HepG2 (cell line): ENCODE measurements around the gene SYTL3. TPM values are rescaled to one million over a fixed set of nuclear protein-coding genes. Genes with fewer than 3 reads are reported as not detected.
A peak's percentile ranks its signal among the peaks of the same experiment; 100 is the strongest.

Source experiments
- AHDC1 ChIP-seq: sonication (generic); formaldehyde crosslinking; IDR thresholded peaks from 2 replicates; pipeline ENCODE4 v1.5.1; 2020; ENCODE audit warnings: mild to moderate bottlenecking, missing genetic modification reagents, borderline replicate concordance
- GATAD2A ChIP-seq: IDR thresholded peaks from 2 replicates; pipeline ENCODE4 v1.6.1; 2016
- KAT8 ChIP-seq: IDR thresholded peaks from 2 replicates; pipeline ENCODE4 v1.6.1; 2016; ENCODE audit warnings: missing genetic modification reagents, missing compliant biosample characterization
- KIAA2018 ChIP-seq: sonication (generic); formaldehyde crosslinking; IDR thresholded peaks from 2 replicates; pipeline ENCODE4 v1.5.0; 2020; ENCODE audit warnings: mild to moderate bottlenecking, missing genetic modification reagents, borderline replicate concordance
- POLR2G ChIP-seq: fragments of 200-400 bp; formaldehyde crosslinking; IDR thresholded peaks from 2 replicates; pipeline ENCODE4 v1.6.1; 2018; ENCODE audit warnings: mild to moderate bottlenecking, low read depth, low read length, moderate library complexity
- SNAPC2 ChIP-seq: sonication (generic); formaldehyde crosslinking; IDR thresholded peaks from 2 replicates; pipeline ENCODE4 v1.8.1; 2022; ENCODE audit warnings: mild to moderate bottlenecking, missing genetic modification reagents
- TARDBP ChIP-seq: sonication (generic); formaldehyde crosslinking; IDR thresholded peaks from 2 replicates; pipeline ENCODE4 v1.8.0; 2022; ENCODE audit warnings: mild to moderate bottlenecking, missing genetic modification reagents
- THAP7 ChIP-seq: sonication (generic); formaldehyde crosslinking; IDR thresholded peaks from 2 replicates; pipeline ENCODE4 v1.8.1; 2023; ENCODE audit warnings: mild to moderate bottlenecking, missing genetic modification reagents
- ZKSCAN1 ChIP-seq: fragments of 150-350 bp; IDR thresholded peaks from 2 replicates; pipeline ENCODE4 v1.6.1; 2014; ENCODE audit warnings: low read length
- ZNF224 ChIP-seq: sonication (generic); formaldehyde crosslinking; IDR thresholded peaks from 2 replicates; pipeline ENCODE4 v1.5.0; 2020; ENCODE audit warnings: mild to moderate bottlenecking, missing genetic modification reagents
- ZNF251 ChIP-seq: sonication (generic); formaldehyde crosslinking; IDR thresholded peaks from 2 replicates; pipeline ENCODE4 v1.9.0; 2021; ENCODE audit warnings: mild to moderate bottlenecking, missing genetic modification reagents
- ZNF501 ChIP-seq: sonication (generic); formaldehyde crosslinking; IDR thresholded peaks from 2 replicates; pipeline ENCODE4 v1.5.1; 2020; ENCODE audit warnings: mild to moderate bottlenecking, moderate library complexity, missing genetic modification reagents
- ZNF615 ChIP-seq: sonication (generic); formaldehyde crosslinking; IDR thresholded peaks from 2 replicates; pipeline ENCODE4 v1.5.0; 2020; ENCODE audit warnings: mild to moderate bottlenecking, missing genetic modification reagents, borderline replicate concordance
- polyA plus RNA-seq, 8 experiments: library from polyadenylated mRNA; depleted of rRNA in 3 of 8; stranded (reverse) in 7 of 8; unstranded in 1 of 8; fragments of >200 nt; fragmentation: Illumina TruSeq in 4 of 8; extraction: Trizol in 4 of 8; gene quantifications; 2 replicates each; pipeline versions ENCODE4 v1.2.1 to v1.2.3, GENCODE V29; 2011 to 2016; ENCODE audit warnings: low read depth in 4 of 8, missing spikeins in 1 of 8, mixed read lengths in 1 of 8; ENCODE audit not compliant: insufficient read depth in 1 of 8
- total RNA-seq, 5 experiments: library from RNA; depleted of rRNA; stranded (reverse); fragments of >200 nt; fragmentation: Illumina TruSeq; extraction: Trizol; gene quantifications; 2 replicates each; pipeline ENCODE4 v1.2.3, GENCODE V29; 2016; ENCODE audit warnings: low read depth in 1 of 5

SYTL3 gene
- total and polyA plus RNA-seq, 2 of the 13 experiments (the other 11 are each of a cell fraction or from before 2014, with no cell fraction given) = 0.11 to 0.28 TPM

- TF ChIP-seq THAP7 (CRISPR knock-in tag) (0 out of 2 replicates have a peak, but pooled peaks have one; percentile 4), ZKSCAN1 (no peak), ZNF501 (CRISPR knock-in tag) (0 out of 2 replicates have a peak, but pooled peaks have one; percentile 82), SNAPC2 (CRISPR knock-in tag) (0 out of 2 replicates have a peak, but pooled peaks have one; percentile 13), AHDC1 (CRISPR knock-in tag) (peak; percentile 4; the same call in 1 of the 2 replicates), KAT8 (CRISPR knock-in tag) (no peak), KIAA2018 (CRISPR knock-in tag) (no peak), ZNF251 (CRISPR knock-in tag) (no peak), POLR2G (no peak), GATAD2A (CRISPR knock-in tag) (no peak), ZNF224 (CRISPR knock-in tag) (0 out of 2 replicates have a peak, but pooled peaks have one; percentile 9), ZNF615 (CRISPR knock-in tag) (0 out of 2 replicates have a peak, but pooled peaks have one; percentile 32), TARDBP (CRISPR knock-in tag) (0 out of 2 replicates have a peak, but pooled peaks have one; percentile 3)
These were observed 4.5 kb upstream of the SYTL3 start (continued) for GRCh38 chr6:158645064-158646022.
